ENCODE data around the gene ISOC2.

ISOC2 gene

DNA sequence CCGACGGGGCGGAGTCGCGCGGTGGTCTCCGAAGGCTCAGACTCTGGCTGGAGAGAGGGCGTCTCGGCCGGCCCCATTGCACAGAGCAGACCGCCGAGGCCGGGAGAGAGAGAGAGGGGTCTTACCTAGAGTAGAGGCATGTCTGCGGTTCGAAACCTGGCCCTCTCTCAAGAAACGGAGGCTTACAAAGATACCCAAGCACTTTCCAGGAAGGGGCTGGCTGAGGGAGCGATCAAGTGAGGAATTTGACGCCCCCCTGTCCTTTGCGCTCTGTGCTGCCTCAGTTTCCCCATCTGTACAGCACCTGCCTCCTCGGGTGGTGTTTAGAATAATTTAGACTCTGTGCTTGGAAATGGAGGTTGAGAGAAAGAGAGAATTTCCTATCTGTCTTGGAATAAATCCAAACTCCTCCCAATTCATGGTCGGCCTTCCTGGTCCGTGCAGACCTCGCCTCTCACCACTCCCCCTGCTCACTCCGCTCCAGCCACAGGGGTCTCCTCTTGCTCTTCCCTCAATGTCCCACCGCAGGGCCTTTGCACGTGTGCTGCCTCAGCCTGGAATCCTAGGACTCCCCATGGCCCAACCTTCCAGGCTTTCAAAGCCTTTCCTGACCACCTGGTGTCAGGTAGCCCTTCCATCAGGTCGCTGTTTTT lies 658 bp upstream of the ISOC2 start:
- Histone ChIP-seq H3K27me3 (replicated peaks; ENCODE audit: control insufficient read depth, insufficient read depth, low read length) (no peaks in the 10 kb centered on the region), H3K9me3 (ENCODE audit: control insufficient read depth, low read length) (no peaks in the 10 kb centered on the region), H3K4me1 (ENCODE audit: control insufficient read depth, insufficient read depth, low read length) (peaks cover 21% of the 10 kb centered on the region), H3K36me3 (ENCODE audit: control insufficient read depth, insufficient read depth, low read length, severe bottlenecking) (no peaks in the 10 kb centered on the region), H3K9ac (ENCODE audit: low read length) (peak overlapping the region; percentile 87), H3K4me3 (ENCODE audit: low read length) (peak overlapping the region; percentile 98)
- no peak for DNase-seq (ENCODE audit: low read depth)

- Histone ChIP-seq H3K9me3 (ENCODE audit: control insufficient read depth, low read length) (no peaks in the 10 kb centered on the region), H3K4me3 (ENCODE audit: low read length) (peak overlapping the region; percentile 98), H3K9ac (ENCODE audit: low read length) (peak overlapping the region; percentile 97), H3K4me1 (ENCODE audit: control insufficient read depth, insufficient read depth, low read length) (peaks cover 21% of the 10 kb centered on the region), H3K27me3 (replicated peaks; ENCODE audit: control insufficient read depth, insufficient read depth, low read length) (no peaks in the 10 kb centered on the region), H3K36me3 (ENCODE audit: control insufficient read depth, insufficient read depth, low read length, severe bottlenecking) (no peaks in the 10 kb centered on the region)
- peak; percentile 89 for DNase-seq (ENCODE audit: low read depth)
These were observed 678 bp downstream of the ISOC2 start for GRCh38 chr19:55460670-55461258.

DNA sequence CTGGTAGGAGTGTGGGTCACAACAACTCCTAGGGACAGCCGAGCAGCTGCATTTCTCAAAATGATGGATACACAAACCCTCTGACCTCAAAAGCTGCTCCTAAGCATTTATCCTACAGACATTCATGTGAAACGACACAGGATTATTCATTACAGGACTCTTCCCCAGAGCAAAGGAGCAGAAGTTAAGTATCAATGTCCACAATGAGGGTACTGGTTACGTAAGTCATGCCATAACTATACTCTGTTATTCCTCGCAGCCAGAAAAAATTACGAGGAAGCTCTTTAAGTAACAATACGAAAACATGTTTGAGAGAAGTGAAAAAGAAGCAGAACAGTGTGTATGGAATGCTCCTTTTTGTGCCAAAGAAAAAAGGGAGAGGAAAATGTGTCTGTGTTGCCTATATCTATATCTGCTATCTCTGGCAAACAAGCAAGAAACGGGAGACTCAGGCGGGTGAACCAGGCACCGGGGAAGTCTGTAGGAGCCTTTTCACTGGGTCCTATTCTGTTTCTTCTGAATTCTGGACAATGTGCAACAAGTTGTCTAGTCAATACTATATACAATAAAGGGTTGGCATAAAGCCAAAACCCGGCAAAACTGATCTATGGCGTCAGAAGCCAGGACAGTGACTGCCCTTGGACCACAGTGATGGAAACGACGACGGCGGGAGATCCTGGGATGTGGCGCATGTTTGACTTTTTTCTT lies 1.3 kb downstream of the ISOC2 start:
- Histone ChIP-seq H3K9me3 (ENCODE audit: control insufficient read depth, low read length) (no peaks in the 10 kb centered on the region), H3K4me3 (ENCODE audit: low read length) (peak overlapping the region; percentile 98), H3K36me3 (ENCODE audit: control insufficient read depth, insufficient read depth, low read length, severe bottlenecking) (peaks cover 4% of the 10 kb centered on the region), H3K9ac (ENCODE audit: low read length) (peak overlapping the region; percentile 83), H3K4me1 (ENCODE audit: control insufficient read depth, insufficient read depth, low read length) (peaks cover 21% of the 10 kb centered on the region), H3K27me3 (replicated peaks; ENCODE audit: control insufficient read depth, insufficient read depth, low read length) (no peaks in the 10 kb centered on the region)
- peak; percentile 56 for DNase-seq (ENCODE audit: low read depth)

DNA sequence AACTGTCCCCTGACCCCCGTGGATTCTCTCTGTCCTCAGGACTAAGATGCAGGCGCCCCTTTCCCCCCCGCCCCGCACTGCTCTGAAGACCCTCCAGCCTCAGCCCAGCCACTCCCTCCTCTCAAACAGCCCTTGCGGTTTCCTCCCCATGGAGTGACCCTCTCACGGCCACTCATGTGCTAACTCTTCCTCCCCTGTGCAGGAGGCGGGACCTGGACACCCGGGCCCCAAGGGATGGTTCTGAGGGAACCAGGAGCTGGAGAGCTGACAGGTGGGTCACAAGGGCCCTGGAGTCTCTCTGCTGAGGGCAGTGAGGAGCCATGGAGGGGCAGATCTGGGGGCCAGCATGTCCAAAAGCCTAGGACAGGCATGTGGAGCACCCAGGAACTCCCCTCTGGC lies 1.9 kb downstream of the ISOC2 start:
- peak overlapping the region; percentile 98 for H3K4me3 ChIP-seq (ENCODE audit: low read length)
- H3K4me1 ChIP-seq (ENCODE audit: control insufficient read depth, insufficient read depth, low read length): peaks cover 21% of the 10 kb centered on the region
- H3K36me3 ChIP-seq (ENCODE audit: control insufficient read depth, insufficient read depth, low read length, severe bottlenecking): peaks cover 4% of the 10 kb centered on the region
- DNase-seq (ENCODE audit: low read depth): no peak
- no peaks in the 10 kb centered on the region for H3K9me3 ChIP-seq (ENCODE audit: control insufficient read depth, low read length)
- peak overlapping the region; percentile 83 for H3K9ac ChIP-seq (ENCODE audit: low read length)
- no peaks in the 10 kb centered on the region for H3K27me3 ChIP-seq (replicated peaks; ENCODE audit: control insufficient read depth, insufficient read depth, low read length)

DNA sequence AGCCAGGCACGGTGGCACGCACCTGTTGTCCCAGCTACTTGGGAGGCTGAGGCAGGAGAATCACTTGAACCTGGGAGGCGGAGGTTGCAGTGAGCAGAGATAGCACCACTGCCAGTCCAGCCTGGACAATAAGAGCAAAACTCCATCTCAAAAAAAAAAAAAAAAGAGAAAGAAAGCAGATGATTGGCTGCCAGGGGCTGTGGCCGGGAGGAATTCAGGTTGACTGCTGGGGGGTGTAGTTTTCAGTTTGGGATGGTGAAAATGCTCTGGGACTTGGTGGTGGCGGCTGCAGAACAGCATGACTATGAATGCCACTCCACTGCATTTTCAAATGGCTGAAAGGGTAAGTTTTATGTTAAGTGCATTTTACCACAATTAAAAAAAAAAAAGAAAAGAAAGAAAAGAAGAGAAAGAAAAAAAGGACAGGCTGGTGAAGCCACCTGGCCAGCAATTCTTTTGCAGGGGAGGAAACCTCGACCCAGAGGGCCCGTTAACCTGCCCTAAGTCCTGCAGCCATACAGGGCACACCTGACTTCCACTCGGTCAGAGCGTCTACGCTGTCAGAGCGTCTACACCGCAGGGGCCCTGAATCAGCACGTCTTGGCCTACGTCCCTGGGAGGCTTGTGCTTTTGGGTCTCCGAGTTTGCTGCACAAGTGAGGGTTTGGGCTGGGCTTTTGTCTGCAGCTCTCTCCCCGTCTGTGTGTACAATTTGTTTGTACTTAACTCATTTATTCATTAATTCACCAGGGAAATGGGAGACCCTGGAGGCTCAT lies 3.6 kb downstream of the ISOC2 start:
- Histone ChIP-seq H3K9me3 (ENCODE audit: control insufficient read depth, low read length) (no peaks in the 10 kb centered on the region), H3K9ac (ENCODE audit: low read length) (no peak overlapping the region), H3K36me3 (ENCODE audit: control insufficient read depth, insufficient read depth, low read length, severe bottlenecking) (peaks cover 4% of the 10 kb centered on the region), H3K4me1 (ENCODE audit: control insufficient read depth, insufficient read depth, low read length) (peaks cover 21% of the 10 kb centered on the region), H3K27me3 (replicated peaks; ENCODE audit: control insufficient read depth, insufficient read depth, low read length) (no peaks in the 10 kb centered on the region), H3K4me3 (ENCODE audit: low read length) (no peak overlapping the region)
- no peak for DNase-seq (ENCODE audit: low read depth)

- Histone ChIP-seq H3K27me3 (replicated peaks; ENCODE audit: control insufficient read depth, insufficient read depth, low read length) (no peaks in the 10 kb centered on the region), H3K4me3 (ENCODE audit: low read length) (no peak overlapping the region), H3K4me1 (ENCODE audit: control insufficient read depth, insufficient read depth, low read length) (peaks cover 16% of the 10 kb centered on the region), H3K9ac (ENCODE audit: low read length) (no peak overlapping the region), H3K9me3 (ENCODE audit: control insufficient read depth, low read length) (no peaks in the 10 kb centered on the region), H3K36me3 (ENCODE audit: control insufficient read depth, insufficient read depth, low read length, severe bottlenecking) (peaks cover 4% of the 10 kb centered on the region)
- no peak for DNase-seq (ENCODE audit: low read depth)
These were observed 5.1 kb downstream of the ISOC2 start for GRCh38 chr19:55456347-55456746.

GRCh38 chr19:55455576-55456235 lies 5.7 kb downstream of the ISOC2 start:
- Histone ChIP-seq H3K4me1 (ENCODE audit: control insufficient read depth, insufficient read depth, low read length) (peaks cover 13% of the 10 kb centered on the region), H3K27me3 (replicated peaks; ENCODE audit: control insufficient read depth, insufficient read depth, low read length) (peaks cover 2% of the 10 kb centered on the region), H3K36me3 (ENCODE audit: control insufficient read depth, insufficient read depth, low read length, severe bottlenecking) (peaks cover 4% of the 10 kb centered on the region), H3K4me3 (ENCODE audit: low read length) (no peak overlapping the region), H3K9ac (ENCODE audit: low read length) (no peak overlapping the region), H3K9me3 (ENCODE audit: control insufficient read depth, low read length) (no peaks in the 10 kb centered on the region)
- DNase-seq (ENCODE audit: low read depth): no peak

DNA sequence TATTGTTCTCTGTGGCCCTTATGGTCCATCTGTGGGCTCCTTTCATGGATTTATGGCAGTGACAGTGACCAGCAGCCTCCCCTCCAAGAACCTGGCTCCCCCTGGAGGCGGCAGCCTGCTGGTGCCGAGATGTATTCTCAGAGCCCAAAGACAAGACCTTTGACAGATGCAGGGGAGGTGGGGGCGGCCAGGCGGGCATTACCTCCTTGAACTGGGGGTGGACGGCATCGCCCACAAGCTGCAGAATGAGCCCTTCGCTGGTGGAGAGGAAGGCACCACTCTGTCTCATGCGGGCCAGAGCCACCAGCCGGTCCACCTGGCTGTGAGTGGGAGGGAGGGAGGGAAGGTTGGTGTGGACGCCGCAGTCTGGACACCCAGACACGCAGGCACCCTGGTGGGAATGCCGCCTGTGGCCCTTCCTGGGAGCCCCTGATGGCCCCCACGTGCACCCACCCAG lies 6.6 kb downstream of the ISOC2 start:
- H3K36me3 ChIP-seq (ENCODE audit: control insufficient read depth, insufficient read depth, low read length, severe bottlenecking): peaks cover 4% of the 10 kb centered on the region
- H3K9ac ChIP-seq (ENCODE audit: low read length): no peak overlapping the region
- DNase-seq (ENCODE audit: low read depth): peak; percentile 59
- H3K9me3 ChIP-seq (ENCODE audit: control insufficient read depth, low read length): no peaks in the 10 kb centered on the region
- peaks cover 6% of the 10 kb centered on the region for H3K27me3 ChIP-seq (replicated peaks; ENCODE audit: control insufficient read depth, insufficient read depth, low read length)
- H3K4me3 ChIP-seq (ENCODE audit: low read length): no peak overlapping the region
- H3K4me1 ChIP-seq (ENCODE audit: control insufficient read depth, insufficient read depth, low read length): peaks cover 4% of the 10 kb centered on the region

- Histone ChIP-seq H3K4me1 (ENCODE audit: control insufficient read depth, insufficient read depth, low read length) (no peaks in the 10 kb centered on the region), H3K9ac (ENCODE audit: low read length) (no peak overlapping the region), H3K9me3 (ENCODE audit: control insufficient read depth, low read length) (no peaks in the 10 kb centered on the region), H3K27me3 (replicated peaks; ENCODE audit: control insufficient read depth, insufficient read depth, low read length) (peaks cover 12% of the 10 kb centered on the region), H3K36me3 (ENCODE audit: control insufficient read depth, insufficient read depth, low read length, severe bottlenecking) (peaks cover 4% of the 10 kb centered on the region), H3K4me3 (ENCODE audit: low read length) (no peak overlapping the region)
- no peak for DNase-seq (ENCODE audit: low read depth)
These were observed 7.8 kb downstream of the ISOC2 start for GRCh38 chr19:55453511-55454260.

GRCh38 chr19:55452749-55453346 lies 8.6 kb downstream of the ISOC2 start:
- Histone ChIP-seq H3K36me3 (ENCODE audit: control insufficient read depth, insufficient read depth, low read length, severe bottlenecking) (peaks cover 4% of the 10 kb centered on the region), H3K9ac (ENCODE audit: low read length) (no peak overlapping the region), H3K9me3 (ENCODE audit: control insufficient read depth, low read length) (no peaks in the 10 kb centered on the region), H3K4me1 (ENCODE audit: control insufficient read depth, insufficient read depth, low read length) (no peaks in the 10 kb centered on the region), H3K27me3 (replicated peaks; ENCODE audit: control insufficient read depth, insufficient read depth, low read length) (peaks cover 12% of the 10 kb centered on the region), H3K4me3 (ENCODE audit: low read length) (no peak overlapping the region)
- peak; percentile 63 for DNase-seq (ENCODE audit: low read depth)

Measured in adipocyte (in vitro differentiated cells).